Peyer's patch (tissue), 4 donors: Measurements from ENCODE around the gene FBL.

Experiments used
- CTCF ChIP-seq, 6 experiments: fragments of 450-650 bp in 4 of 6; fragments of 200-600 bp in 2 of 6; sonication (generic) in 1 of 6; IDR thresholded peaks; one replicate each; pipeline ENCODE4 v1.5.1; 2017 to 2019; ENCODE audit warnings: antibody characterized with exemption in 6 of 6, mild to moderate bottlenecking in 3 of 6, moderate library complexity in 1 of 6
- POLR2A ChIP-seq, 2 donors: fragments of 450-650 bp; IDR thresholded peaks; one replicate each; pipeline ENCODE4 v1.5.1; 2017; ENCODE audit warnings: antibody characterized with exemption in 2 of 2, mild to moderate bottlenecking in 2 of 2, moderate library complexity in 2 of 2

DNA sequence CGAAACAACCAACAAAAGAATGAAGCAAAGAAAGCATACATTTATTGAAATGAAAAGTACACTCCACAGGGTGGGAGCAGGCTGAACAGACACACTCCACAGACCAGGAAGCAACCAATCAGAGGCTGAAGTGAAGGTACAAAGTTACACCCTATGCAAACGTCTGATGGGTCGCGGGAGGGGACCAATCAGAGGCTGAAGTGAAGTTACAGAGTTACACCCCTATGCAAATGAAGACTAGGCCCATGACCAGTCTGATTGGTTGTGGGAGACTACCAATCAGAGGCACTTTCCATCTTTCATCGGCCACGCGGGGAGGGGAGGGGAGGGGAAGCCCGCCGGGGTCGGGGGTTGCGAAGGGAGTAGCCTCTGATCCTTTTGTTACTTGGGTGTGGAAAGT is 12.4 kb upstream of the FBL start:
- TF ChIP-seq CTCF (IDR thresholded peaks at IDR 0.05) (no peak), POLR2A (IDR thresholded peaks at IDR 0.05) (no peak)
